NCI-H1694 treated with DMSO at 0.1 percent for 48 hours (cell line): Measurements from ENCODE around the gene ZNF3.

ENCODE experiments used
- DNase-seq: peaks from one replicate; lab custom pipeline; 2025; lab: John Stamatoyannopoulos, UW

ZNF3 gene

GRCh38 chr7:100109521-100110163 is 28.1 kb upstream of the ZNF3 start:
- no peak for DNase-seq

GRCh38 chr7:100107890-100108289 is 26.4 kb upstream of the ZNF3 start:
- DNase-seq, result no peak

DNA sequence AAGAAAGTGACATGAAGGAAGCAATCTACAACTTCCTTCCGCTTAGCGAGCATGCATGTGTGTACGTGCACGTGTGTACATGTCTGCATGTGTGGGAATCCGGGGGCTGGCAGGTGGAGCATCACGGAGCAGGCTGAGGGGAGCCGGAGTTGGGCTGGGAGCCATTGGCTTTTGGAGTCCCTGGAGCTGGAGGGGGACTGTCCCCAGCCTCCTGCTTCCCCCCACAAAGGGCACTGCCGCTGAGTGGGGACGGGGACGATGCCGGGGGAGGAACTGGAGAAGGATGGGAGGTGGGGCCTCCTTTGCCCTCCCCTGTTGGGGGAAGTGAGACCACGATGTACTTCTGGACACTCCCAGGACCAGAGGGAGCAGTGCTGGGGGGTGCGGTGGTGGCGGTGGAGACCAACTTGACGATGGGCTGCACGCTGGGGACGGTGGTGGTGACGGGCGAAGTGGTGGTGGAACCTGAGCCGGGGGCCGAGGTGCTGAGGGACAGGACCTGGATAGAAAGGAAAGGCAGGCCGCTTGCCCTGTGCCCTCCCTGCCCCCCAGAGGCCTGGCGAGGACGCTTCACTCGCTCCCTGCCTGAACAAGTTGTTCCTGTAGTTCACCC is 25.7 kb upstream of the ZNF3 start:
- DNase-seq, result no peak

DNA sequence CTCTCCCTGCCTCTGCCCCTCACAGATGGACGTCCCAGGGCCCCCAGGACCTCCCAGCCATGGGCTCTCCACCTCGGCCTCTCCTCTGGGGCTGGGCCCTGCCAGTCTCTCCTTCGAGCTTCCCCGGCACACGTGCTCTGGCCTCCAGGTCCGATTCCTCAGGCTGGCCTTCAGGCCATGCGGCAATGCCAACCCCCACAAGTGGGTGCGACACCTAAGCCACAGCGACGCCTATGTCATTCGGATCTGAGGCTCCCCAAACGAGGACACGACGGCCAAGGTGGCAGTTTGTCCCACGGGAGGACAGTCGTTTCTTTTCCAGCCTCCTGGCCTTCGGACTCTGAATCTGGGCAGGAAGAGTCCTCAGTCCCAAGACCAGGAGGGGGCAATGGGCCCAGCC is 25.1 kb upstream of the ZNF3 start:
- no peak for DNase-seq

DNA sequence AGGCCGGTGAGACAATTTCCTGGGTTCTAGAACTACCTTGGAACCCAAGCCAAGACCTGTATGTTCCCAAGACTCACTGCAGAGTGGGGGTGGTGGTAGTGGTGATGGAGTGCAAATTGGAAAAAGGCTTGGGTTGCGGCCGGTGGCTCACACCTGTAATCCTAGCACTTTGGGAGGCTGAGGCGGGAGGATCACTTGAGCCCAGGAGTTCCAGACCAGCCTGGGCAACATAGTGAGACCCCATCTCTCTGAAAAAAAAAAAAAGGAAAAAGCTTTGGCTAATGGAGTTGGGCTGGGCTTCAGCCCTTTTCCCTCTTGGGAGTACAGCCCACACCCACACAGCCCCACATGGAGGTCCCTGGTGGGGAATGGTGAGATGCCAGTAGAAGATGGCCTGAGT is 24.0 kb upstream of the ZNF3 start:
- no peak for DNase-seq

- DNase-seq, result no peak
Measured at GRCh38 chr7:100102950-100103840, 21.7 kb upstream of the ZNF3 start.

DNA sequence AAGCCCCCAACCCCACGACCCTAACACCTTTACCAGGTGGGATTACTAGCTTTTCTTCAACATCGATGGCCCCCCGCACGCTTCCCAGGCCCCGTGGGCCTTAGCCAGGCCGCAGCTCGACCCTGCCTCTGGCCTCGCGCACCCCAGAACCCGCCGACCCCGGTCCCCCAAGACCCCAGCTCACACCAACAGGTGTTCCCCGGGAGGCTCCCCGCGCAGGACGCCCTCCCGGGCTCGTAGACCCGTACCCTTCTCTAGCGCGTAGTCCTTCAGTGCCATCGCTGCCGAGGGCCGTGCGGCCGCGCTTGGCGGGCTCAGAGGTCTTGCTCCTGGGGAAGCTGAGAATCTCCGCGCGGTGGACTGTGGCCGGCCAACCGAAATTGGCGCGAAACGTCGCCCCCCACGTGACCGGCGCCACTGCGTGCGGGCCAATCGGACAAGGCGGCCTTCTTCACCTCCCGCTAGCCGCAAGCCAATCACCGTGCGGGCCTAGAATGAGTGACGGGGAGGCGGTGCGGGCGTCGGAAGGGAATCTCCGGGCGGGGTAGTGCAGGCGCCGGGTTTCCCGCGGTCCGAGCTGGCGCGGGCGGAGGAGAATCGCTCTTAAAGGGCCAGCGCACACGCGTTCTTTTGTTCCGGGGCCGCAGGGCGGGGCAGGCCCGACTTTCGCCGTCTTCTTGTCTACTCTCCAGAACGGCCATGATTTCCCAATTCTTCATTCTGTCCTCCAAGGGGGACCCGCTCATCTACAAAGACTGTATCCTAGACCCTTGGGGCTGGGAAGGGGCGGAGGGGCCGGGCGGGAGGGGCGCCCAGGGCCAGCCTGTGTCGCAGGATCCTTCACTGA is 19.7 kb upstream of the ZNF3 start, which contains the start of the genes AP4M1 and MCM7:
Gene AP4M1 (plus strand): TSS at position 628 of the 847 bp plus-strand sequence. CDS start 72 bp downstream, at position 700.
Gene MCM7 (minus strand): TSS at position 382 of the 847 bp plus-strand sequence. CDS start 103 bp downstream, at position 279.
- peak; percentile 97 for DNase-seq

DNA sequence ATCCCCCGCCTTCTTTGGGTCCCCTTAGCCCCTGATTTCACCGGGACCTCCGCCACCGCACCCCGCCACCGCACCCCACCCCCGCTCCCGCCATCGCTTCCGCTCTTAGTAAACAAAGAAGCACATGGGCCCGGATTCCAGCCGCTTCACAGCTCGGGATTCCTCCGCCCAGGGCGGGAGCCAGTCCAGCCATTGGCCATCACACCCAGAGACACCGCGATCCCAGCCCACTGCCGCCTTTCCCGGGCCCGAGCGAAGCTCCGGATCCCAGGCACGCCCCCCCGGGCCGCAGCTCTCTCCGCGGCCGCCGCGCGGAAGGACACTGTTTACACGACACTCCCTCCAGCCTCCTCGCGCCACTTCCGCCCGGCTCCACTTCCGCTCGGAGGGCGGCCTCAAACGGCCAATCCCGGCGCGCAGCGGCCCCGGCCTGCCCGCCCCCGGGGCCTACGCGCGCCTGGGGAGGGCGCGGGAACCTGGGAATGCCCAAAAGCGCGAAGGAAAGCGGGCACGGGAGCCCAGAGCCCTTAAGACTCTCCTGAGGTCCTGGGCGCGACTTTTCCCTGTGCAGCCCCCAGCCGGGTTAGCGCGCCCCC is 19.0 kb upstream of the ZNF3 start:
- DNase-seq, result peak; percentile 90

GRCh38 chr7:100099452-100099851 is 17.9 kb upstream of the ZNF3 start:
- DNase-seq, result no peak

- DNase-seq, result no peak
Measured at GRCh38 chr7:100098913-100099312, 17.4 kb upstream of the ZNF3 start.

GRCh38 chr7:100095704-100096103 is 14.2 kb upstream of the ZNF3 start:
- no peak for DNase-seq

GRCh38 chr7:100095289-100095688 is 13.8 kb upstream of the ZNF3 start:
- DNase-seq, result no peak

- DNase-seq, result no peak
Measured at GRCh38 chr7:100093925-100094486, 12.5 kb upstream of the ZNF3 start.

DNA sequence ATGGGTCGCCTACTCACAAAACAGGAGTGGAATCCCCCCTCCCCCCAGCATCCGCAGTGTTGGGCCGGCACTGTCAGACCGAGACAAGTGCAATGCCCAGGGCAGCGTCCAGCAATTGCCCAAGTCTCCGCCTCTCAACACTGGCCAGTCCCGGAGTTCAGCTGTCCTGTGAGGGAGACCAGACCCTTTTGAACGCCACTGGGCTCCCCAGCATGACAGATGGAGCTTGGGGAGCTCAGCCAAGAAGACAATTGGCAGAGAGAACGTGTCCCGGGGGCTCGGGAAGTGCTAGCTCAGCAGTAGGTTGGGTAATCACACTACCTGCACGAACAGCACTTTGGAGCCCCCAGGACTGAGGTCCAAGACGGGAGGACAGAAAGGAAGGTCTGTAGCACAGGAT is 12.0 kb upstream of the ZNF3 start:
- DNase-seq, result no peak

DNA sequence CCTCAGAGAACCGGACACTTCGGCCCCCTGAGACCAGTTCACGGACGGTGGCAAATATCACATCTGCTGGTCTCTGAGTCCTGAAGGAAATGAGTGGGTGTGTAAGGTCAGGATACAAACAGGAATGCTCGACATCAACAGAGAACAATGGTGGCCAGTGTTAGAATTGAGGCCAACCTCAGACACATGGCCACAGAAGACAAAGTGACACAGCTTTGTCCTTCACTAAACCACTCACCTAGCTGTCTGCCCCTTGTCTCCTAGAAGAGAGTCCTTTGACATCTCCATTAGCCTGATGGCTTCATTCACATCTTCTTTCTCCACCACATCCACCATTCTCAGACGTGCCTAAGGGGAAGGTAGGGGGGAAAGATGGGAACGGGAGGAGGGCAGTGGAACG is 11.5 kb upstream of the ZNF3 start:
- no peak for DNase-seq

GRCh38 chr7:100091411-100092181 is 10.1 kb upstream of the ZNF3 start:
- no peak for DNase-seq

- DNase-seq, result no peak
Measured at GRCh38 chr7:100090527-100091410, 9.2 kb upstream of the ZNF3 start.

DNA sequence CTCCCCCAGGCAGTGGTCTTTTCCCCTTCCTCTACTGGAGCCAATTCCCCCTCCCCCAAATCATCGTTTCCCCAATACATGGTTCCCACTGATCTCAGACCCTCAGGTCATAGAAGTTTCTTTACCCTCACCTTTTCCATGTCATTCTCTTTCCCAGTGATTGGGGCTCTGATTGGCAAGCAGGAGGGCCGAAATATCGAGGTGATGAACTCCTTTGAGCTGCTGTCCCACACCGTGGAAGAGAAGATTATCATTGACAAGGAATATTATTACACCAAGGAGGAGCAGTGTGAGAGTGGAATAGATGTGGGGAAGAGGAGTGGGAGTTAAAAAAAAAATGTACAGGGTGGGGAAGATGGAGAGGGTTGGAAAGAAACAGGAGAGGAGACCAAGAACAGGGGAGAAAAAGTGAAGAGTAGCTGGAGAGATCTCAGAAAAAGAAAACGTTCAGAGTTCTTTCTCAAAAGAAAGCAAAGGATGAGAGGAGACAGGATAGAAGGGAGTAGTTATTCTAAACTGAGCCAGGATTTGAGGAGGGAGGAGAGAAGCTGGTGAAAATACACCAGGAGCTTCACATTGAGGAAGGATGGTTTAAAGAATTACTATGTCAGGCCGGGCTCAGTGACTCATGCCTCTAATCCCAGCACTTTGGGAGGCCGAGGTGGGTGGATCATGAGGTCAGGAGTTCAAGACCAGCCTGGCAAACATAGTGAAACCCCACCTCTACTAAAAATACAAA is 8.1 kb upstream of the ZNF3 start:
- no peak for DNase-seq
